HepG2 (cell line): Measurements from ENCODE around the gene PCSK5. TPM values are rescaled to one million over a fixed set of nuclear protein-coding genes. Genes with fewer than 3 reads are reported as not detected.

Experiments
- ASH2L ChIP-seq: fragments of 300-600, 200-600 bp; sonication (generic); IDR thresholded peaks from 2 replicates; pipeline ENCODE4 v1.7.0; 2017; ENCODE audit warnings: low read depth, mild to moderate bottlenecking, moderate library complexity, mixed read lengths, low read length; ENCODE audit not compliant: insufficient read length
- CREB1 ChIP-seq, 2 experiments: fragments of 450-650 bp in 1 of 2; IDR thresholded peaks; 2 replicates each; pipeline ENCODE4 v1.6.1; 2016 to 2017; ENCODE audit warnings: control low read depth in 1 of 2, mild to moderate bottlenecking in 1 of 2, missing compliant biosample characterization in 1 of 2, missing genetic modification characterization in 1 of 2
- DR1 ChIP-seq: sonication (generic); formaldehyde crosslinking; IDR thresholded peaks from 2 replicates; pipeline ENCODE4 v1.8.0; 2021; ENCODE audit warnings: mild to moderate bottlenecking, missing genetic modification reagents, inconsistent platforms
- ETV6 ChIP-seq: sonication (generic); formaldehyde crosslinking; conservative IDR thresholded peaks from 2 replicates; pipeline ENCODE4 v1.4.0; 2020; ENCODE audit warnings: missing genetic modification reagents
- NONO ChIP-seq, 2 experiments: fragments of 450-650 bp in 1 of 2; sonication (generic) in 1 of 2; formaldehyde crosslinking in 1 of 2; IDR thresholded peaks in 1 of 2; conservative IDR thresholded peaks in 1 of 2; 2 replicates each; pipeline versions ENCODE4 v1.6.1 to v1.8.0; 2017 to 2022; ENCODE audit warnings: mild to moderate bottlenecking in 1 of 2, missing genetic modification reagents in 1 of 2, moderate library complexity in 1 of 2
- SAP130 ChIP-seq: IDR thresholded peaks from 2 replicates; pipeline ENCODE4 v1.6.1; 2016; ENCODE audit warnings: low read depth
- TRIM24 ChIP-seq: sonication (generic); formaldehyde crosslinking; IDR thresholded peaks from 2 replicates; pipeline ENCODE4 v1.8.0; 2022; ENCODE audit warnings: mild to moderate bottlenecking, missing genetic modification reagents
- ZFY ChIP-seq: sonication (generic); formaldehyde crosslinking; IDR thresholded peaks from 2 replicates; pipeline ENCODE4 v1.4.0; 2020; ENCODE audit warnings: missing genetic modification reagents
- ZNF431 ChIP-seq: sonication (generic); formaldehyde crosslinking; IDR thresholded peaks from 2 replicates; pipeline ENCODE4 v1.9.0; 2022; ENCODE audit warnings: missing genetic modification reagents, low read depth, mild to moderate bottlenecking, borderline replicate concordance
- ZNF724P ChIP-seq: sonication (generic); formaldehyde crosslinking; IDR thresholded peaks from 2 replicates; pipeline ENCODE4 v1.8.0; 2022; ENCODE audit warnings: missing genetic modification reagents, borderline replicate concordance
- polyA plus RNA-seq, 8 experiments: library from polyadenylated mRNA; depleted of rRNA in 3 of 8; stranded (reverse) in 7 of 8; unstranded in 1 of 8; fragments of >200 nt; fragmentation: Illumina TruSeq in 4 of 8; extraction: Trizol in 4 of 8; gene quantifications; 2 replicates each; pipeline versions ENCODE4 v1.2.1 to v1.2.3, GENCODE V29; 2011 to 2016; ENCODE audit warnings: low read depth in 4 of 8, missing spikeins in 1 of 8, mixed read lengths in 1 of 8; ENCODE audit not compliant: insufficient read depth in 1 of 8
- total RNA-seq, 5 experiments: library from RNA; depleted of rRNA; stranded (reverse); fragments of >200 nt; fragmentation: Illumina TruSeq; extraction: Trizol; gene quantifications; 2 replicates each; pipeline ENCODE4 v1.2.3, GENCODE V29; 2016; ENCODE audit warnings: low read depth in 1 of 5
- TF ChIP-seq, protein P1 (sequence below): sonication (generic); formaldehyde crosslinking; IDR thresholded peaks from 2 replicates; pipeline ENCODE4 v1.4.0; 2020; ENCODE audit warnings: mild to moderate bottlenecking, missing genetic modification reagents
- TF ChIP-seq, protein P2 (sequence below), 2 experiments: sonication (generic) in 1 of 2; formaldehyde crosslinking in 1 of 2; IDR thresholded peaks; 2 replicates each; pipeline versions ENCODE4 v1.6.1 to v1.9.0; 2014 to 2022; ENCODE audit warnings: antibody characterized with exemption in 1 of 2, borderline replicate concordance in 1 of 2, inconsistent platforms in 1 of 2, low read depth in 1 of 2, missing genetic modification reagents in 1 of 2
- TF ChIP-seq, protein P3 (sequence below): sonication (generic); formaldehyde crosslinking; IDR thresholded peaks from 2 replicates; pipeline ENCODE4 v1.5.0; 2020; ENCODE audit warnings: missing genetic modification reagents
- TF ChIP-seq, protein P4 (sequence below), 2 experiments: sonication (generic) in 1 of 2; formaldehyde crosslinking in 1 of 2; IDR thresholded peaks; 2 replicates each; pipeline versions ENCODE4 v1.4.0 to v1.6.1; 2018 to 2020; ENCODE audit warnings: missing genetic modification reagents in 2 of 2, borderline replicate concordance in 1 of 2, low read depth in 1 of 2, mild to moderate bottlenecking in 1 of 2, missing biosample characterization in 1 of 2
- TF ChIP-seq, protein P5 (sequence below): sonication (generic); formaldehyde crosslinking; IDR thresholded peaks from 2 replicates; pipeline ENCODE4 v1.8.0; 2022; ENCODE audit warnings: mild to moderate bottlenecking, missing genetic modification reagents, moderate library complexity
- TF ChIP-seq, protein P6 (sequence below): sonication (generic); formaldehyde crosslinking; IDR thresholded peaks from 2 replicates; pipeline ENCODE4 v1.8.1; 2023; ENCODE audit warnings: mild to moderate bottlenecking, missing genetic modification reagents, borderline replicate concordance

PCSK5 gene
- total and polyA plus RNA-seq, 2 of the 13 experiments (the other 11 are each of a cell fraction or from before 2014, with no cell fraction given) = 0.55 to 0.66 TPM

DNA sequence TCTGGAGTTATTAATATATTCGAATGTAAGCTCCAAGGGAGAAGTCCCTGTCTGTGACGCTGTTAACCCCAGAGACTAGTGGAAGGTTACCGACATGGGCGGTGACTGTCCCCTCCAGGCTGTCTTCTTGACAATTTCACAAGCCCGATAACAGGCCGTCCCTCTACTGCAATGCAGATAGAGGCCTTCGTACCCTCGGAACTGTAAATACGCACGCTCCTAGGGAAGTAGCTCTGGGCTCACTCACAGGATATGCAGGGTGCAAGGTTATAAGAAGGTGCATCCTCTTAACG is 504.4 kb downstream of the PCSK5 start (continued):
- TF ChIP-seq NONO (IDR thresholded peaks at IDR 0.05) (no peak), NONO (CRISPR knock-in tag; conservative IDR thresholded peaks at IDR 0.05) (no peak), ZNF724P (CRISPR knock-in tag) (no peak), TRIM24 (CRISPR knock-in tag) (no peak), ZNF431 (CRISPR knock-in tag) (no peak), ASH2L (no peak), CREB1 (IDR thresholded peaks at IDR 0.05) (no peak), CREB1 (CRISPR knock-in tag; IDR thresholded peaks at IDR 0.05) (0 out of 2 replicates have a peak, but pooled peaks have one; percentile 54), SAP130 (CRISPR knock-in tag) (peak; percentile 35), ETV6 (CRISPR knock-in tag) (no peak), DR1 (CRISPR knock-in tag) (no peak), ZFY (CRISPR knock-in tag) (peak; percentile 81)
- TF ChIP-seq, protein P1, sequence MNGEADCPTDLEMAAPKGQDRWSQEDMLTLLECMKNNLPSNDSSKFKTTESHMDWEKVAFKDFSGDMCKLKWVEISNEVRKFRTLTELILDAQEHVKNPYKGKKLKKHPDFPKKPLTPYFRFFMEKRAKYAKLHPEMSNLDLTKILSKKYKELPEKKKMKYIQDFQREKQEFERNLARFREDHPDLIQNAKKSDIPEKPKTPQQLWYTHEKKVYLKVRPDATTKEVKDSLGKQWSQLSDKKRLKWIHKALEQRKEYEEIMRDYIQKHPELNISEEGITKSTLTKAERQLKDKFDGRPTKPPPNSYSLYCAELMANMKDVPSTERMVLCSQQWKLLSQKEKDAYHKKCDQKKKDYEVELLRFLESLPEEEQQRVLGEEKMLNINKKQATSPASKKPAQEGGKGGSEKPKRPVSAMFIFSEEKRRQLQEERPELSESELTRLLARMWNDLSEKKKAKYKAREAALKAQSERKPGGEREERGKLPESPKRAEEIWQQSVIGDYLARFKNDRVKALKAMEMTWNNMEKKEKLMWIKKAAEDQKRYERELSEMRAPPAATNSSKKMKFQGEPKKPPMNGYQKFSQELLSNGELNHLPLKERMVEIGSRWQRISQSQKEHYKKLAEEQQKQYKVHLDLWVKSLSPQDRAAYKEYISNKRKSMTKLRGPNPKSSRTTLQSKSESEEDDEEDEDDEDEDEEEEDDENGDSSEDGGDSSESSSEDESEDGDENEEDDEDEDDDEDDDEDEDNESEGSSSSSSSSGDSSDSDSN = no peak
- TF ChIP-seq, protein P2, sequence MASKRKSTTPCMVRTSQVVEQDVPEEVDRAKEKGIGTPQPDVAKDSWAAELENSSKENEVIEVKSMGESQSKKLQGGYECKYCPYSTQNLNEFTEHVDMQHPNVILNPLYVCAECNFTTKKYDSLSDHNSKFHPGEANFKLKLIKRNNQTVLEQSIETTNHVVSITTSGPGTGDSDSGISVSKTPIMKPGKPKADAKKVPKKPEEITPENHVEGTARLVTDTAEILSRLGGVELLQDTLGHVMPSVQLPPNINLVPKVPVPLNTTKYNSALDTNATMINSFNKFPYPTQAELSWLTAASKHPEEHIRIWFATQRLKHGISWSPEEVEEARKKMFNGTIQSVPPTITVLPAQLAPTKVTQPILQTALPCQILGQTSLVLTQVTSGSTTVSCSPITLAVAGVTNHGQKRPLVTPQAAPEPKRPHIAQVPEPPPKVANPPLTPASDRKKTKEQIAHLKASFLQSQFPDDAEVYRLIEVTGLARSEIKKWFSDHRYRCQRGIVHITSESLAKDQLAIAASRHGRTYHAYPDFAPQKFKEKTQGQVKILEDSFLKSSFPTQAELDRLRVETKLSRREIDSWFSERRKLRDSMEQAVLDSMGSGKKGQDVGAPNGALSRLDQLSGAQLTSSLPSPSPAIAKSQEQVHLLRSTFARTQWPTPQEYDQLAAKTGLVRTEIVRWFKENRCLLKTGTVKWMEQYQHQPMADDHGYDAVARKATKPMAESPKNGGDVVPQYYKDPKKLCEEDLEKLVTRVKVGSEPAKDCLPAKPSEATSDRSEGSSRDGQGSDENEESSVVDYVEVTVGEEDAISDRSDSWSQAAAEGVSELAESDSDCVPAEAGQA (IDR thresholded peaks at IDR 0.05; ENCODE audit: low read depth) = no peak
- TF ChIP-seq, protein P2 (CRISPR knock-in tag; IDR thresholded peaks at IDR 0.05; ENCODE audit: borderline replicate concordance) = no peak
- TF ChIP-seq, protein P3, sequence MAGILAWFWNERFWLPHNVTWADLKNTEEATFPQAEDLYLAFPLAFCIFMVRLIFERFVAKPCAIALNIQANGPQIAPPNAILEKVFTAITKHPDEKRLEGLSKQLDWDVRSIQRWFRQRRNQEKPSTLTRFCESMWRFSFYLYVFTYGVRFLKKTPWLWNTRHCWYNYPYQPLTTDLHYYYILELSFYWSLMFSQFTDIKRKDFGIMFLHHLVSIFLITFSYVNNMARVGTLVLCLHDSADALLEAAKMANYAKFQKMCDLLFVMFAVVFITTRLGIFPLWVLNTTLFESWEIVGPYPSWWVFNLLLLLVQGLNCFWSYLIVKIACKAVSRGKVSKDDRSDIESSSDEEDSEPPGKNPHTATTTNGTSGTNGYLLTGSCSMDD (CRISPR knock-in tag) = no peak
- TF ChIP-seq, protein P4, sequence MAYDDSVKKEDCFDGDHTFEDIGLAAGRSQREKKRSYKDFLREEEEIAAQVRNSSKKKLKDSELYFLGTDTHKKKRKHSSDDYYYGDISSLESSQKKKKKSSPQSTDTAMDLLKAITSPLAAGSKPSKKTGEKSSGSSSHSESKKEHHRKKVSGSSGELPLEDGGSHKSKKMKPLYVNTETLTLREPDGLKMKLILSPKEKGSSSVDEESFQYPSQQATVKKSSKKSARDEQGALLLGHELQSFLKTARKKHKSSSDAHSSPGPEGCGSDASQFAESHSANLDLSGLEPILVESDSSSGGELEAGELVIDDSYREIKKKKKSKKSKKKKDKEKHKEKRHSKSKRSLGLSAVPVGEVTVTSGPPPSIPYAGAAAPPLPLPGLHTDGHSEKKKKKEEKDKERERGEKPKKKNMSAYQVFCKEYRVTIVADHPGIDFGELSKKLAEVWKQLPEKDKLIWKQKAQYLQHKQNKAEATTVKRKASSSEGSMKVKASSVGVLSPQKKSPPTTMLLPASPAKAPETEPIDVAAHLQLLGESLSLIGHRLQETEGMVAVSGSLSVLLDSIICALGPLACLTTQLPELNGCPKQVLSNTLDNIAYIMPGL (CRISPR knock-in tag; IDR thresholded peaks at IDR 0.05; ENCODE audit: borderline replicate concordance in 1 of 2, low read depth in 1 of 2) = 0 out of 4 replicates have a peak, but pooled peaks of 1 of the 2 experiments have one; percentile 0
- TF ChIP-seq, protein P5, sequence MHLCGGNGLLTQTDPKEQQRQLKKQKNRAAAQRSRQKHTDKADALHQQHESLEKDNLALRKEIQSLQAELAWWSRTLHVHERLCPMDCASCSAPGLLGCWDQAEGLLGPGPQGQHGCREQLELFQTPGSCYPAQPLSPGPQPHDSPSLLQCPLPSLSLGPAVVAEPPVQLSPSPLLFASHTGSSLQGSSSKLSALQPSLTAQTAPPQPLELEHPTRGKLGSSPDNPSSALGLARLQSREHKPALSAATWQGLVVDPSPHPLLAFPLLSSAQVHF (CRISPR knock-in tag) = no peak
- TF ChIP-seq, protein P6, sequence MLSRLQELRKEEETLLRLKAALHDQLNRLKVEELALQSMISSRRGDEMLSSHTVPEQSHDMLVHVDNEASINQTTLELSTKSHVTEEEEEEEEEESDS (CRISPR knock-in tag) = no peak
